ENCODE measurements around the gene ATP2A2. TPM values are rescaled to one million over a fixed set of nuclear protein-coding genes. Genes with fewer than 3 reads are reported as not detected.
A peak's percentile ranks its signal among the peaks of the same experiment; 100 is the strongest.

ATP2A2 gene
- total RNA-seq, 3 donors from 2014 or later = 95.1 to 109 (median 102) TPM

DNA sequence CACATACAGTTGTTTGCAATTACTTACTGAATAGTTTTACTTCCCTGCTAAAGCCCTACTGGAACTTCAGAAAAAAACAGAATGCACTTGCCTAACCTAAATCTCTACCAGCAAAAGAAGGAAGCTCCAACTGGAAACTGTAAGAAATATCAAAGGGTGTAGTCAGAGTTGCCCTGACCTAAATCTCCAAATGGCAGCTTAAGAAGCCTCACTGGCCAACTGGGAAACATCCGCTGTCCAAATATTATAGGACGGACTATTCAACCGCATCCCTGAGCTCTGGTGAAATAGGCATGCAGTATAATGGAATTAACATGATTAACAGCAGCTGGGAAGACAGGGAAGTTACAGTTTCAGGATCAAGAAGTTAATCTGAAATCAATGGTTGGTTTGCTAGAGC, 98.2 kb downstream of the ATP2A2 start:
- no peaks in the 10 kb centered on the region for H3K4me1 ChIP-seq
- H3K27me3 ChIP-seq = no peaks in the 10 kb centered on the region
- intact Hi-C loops (cut with DNase I; ENCODE audit: low total_unique reads) = no loop called here
- no peak overlapping the region for H3K4me3 ChIP-seq
- H3K36me3 ChIP-seq = no peaks in the 10 kb centered on the region
- H3K9me3 ChIP-seq = no peaks in the 10 kb centered on the region
- DNase-seq (ENCODE audit: low spot score in 2 of 2) = no peak
- H3K27ac ChIP-seq = no peak overlapping the region
- no peak for TF ChIP-seq POLR2AphosphoS5 (IDR thresholded peaks at IDR 0.05)
- no peak for TF ChIP-seq CTCF (IDR thresholded peaks at IDR 0.05)
- TF ChIP-seq POLR2A (IDR thresholded peaks at IDR 0.05) = no peak

GRCh38 chr12:110379631-110380030, 98.6 kb downstream of the ATP2A2 start:
- Histone ChIP-seq H3K27ac (peak overlapping the region in 1 of 2 donors; percentile 12), H3K4me3 (no peak overlapping the region), H3K36me3 (no peaks in the 10 kb centered on the region), H3K9me3 (no peaks in the 10 kb centered on the region), H3K4me1 (no peaks in the 10 kb centered on the region), H3K27me3 (no peaks in the 10 kb centered on the region)
- intact Hi-C loops (cut with DNase I; ENCODE audit: low total_unique reads) = no loop called here
- no peak for TF ChIP-seq CTCF (IDR thresholded peaks at IDR 0.05)
- TF ChIP-seq POLR2A (IDR thresholded peaks at IDR 0.05) = no peak
- no peak for TF ChIP-seq POLR2AphosphoS5 (IDR thresholded peaks at IDR 0.05)
- no peak for DNase-seq (ENCODE audit: low spot score in 2 of 2)

DNA sequence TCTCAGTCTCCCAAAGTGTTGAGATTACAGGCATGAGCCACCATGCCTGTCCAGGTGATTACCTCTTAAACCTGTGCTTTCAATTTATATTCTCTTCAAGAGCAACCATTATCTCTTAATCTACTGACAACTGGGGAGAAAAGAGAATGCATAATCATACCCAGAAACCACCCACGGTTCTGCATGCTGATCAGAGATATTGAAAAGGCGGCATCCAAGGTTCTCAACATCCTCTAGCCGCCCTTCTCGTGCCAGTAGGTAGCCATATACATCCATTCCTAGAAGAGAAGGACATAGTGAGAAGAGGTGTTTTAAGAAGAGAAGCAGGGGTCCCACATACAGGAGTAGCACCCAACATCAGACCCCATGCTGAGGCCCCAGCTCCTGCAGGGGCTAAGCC, 101.6 kb downstream of the ATP2A2 start:
- DNase-seq (ENCODE audit: low spot score in 2 of 2) = no peak
- Histone ChIP-seq H3K4me1 (no peaks in the 10 kb centered on the region), H3K27me3 (no peaks in the 10 kb centered on the region), H3K4me3 (no peak overlapping the region), H3K36me3 (peaks cover 2% of the 10 kb centered on the region), H3K27ac (no peak overlapping the region), H3K9me3 (no peaks in the 10 kb centered on the region)
- intact Hi-C loops (cut with DNase I; ENCODE audit: low total_unique reads) = no loop called here
- TF ChIP-seq CTCF (IDR thresholded peaks at IDR 0.05) (no peak), POLR2AphosphoS5 (IDR thresholded peaks at IDR 0.05) (no peak), POLR2A (IDR thresholded peaks at IDR 0.05) (no peak)

Other genes with a start within 250 kb of the ATP2A2 start
- 10 to 100 TPM; 16.0 to 19.3 (median 18.1) TPM for gene C12orf76, start 232.7 kb upstream of the ATP2A2 start, total RNA-seq
- gene IFT81, start 156.9 kb upstream of the ATP2A2 start, total RNA-seq = 10 to 100 TPM in 2 of 3 donors, 1 to 10 TPM in 1; 9.4 to 27.1 (median 19.0) TPM
- gene ANAPC7, start 122.5 kb downstream of the ATP2A2 start, total RNA-seq = 10 to 100 TPM; 29.4 to 56.2 (median 43.3) TPM
- 100 to 1,000 TPM; 286 to 426 (median 351) TPM for gene ARPC3, start 169.1 kb downstream of the ATP2A2 start, total RNA-seq
- 10 to 100 TPM; 19.8 to 31.0 (median 21.0) TPM for gene GPN3, start 187.0 kb downstream of the ATP2A2 start, total RNA-seq
- gene FAM216A, start 187.6 kb downstream of the ATP2A2 start, total RNA-seq = 10 to 100 TPM in 1 of 3 donors, 1 to 10 TPM in 2; 6.1 to 10.5 (median 8.5) TPM
- 100 to 1,000 TPM in 1 of 3 donors, 10 to 100 TPM in 2; 82.9 to 135 (median 96.7) TPM for gene VPS29, start 220.9 kb downstream of the ATP2A2 start, total RNA-seq
- gene RAD9B, start 221.1 kb downstream of the ATP2A2 start, total RNA-seq = 1 to 10 TPM in 1 of 3 donors, under 1 TPM in 2; 0.48 to 2.8 (median 0.66) TPM